WERI-Rb-1 (cell line): ENCODE data around the gene PXN.
"Not testable (repeated sequence)": the region's sequence is repeated elsewhere in the genome, so short reads cannot be mapped to it uniquely, and the experiment has no call there.

Experiments
- DNase-seq: peaks from one replicate; pipeline ENCODE4 v3.0.0-alpha.2; 2020
- H3K27ac ChIP-seq: fragments of 250-450 bp; sonication (Bioruptor Pico); 2 replicates; pipeline ENCODE4 v1.5.1; 2020; ENCODE audit warnings: mild to moderate bottlenecking, moderate library complexity
- H3K27me3 ChIP-seq: fragments of 250-450 bp; sonication (Bioruptor Pico); 2 replicates; pipeline ENCODE4 v1.5.1; 2021; ENCODE audit warnings: mild to moderate bottlenecking, low read depth, moderate library complexity; ENCODE audit not compliant: insufficient read depth, severe bottlenecking
- H3K36me3 ChIP-seq: fragments of 250-450 bp; sonication (Bioruptor Pico); 2 replicates; pipeline ENCODE4 v1.5.1; 2020; ENCODE audit warnings: mild to moderate bottlenecking, moderate library complexity
- H3K4me3 ChIP-seq: 2 replicates; pipeline ENCODE4 v1.5.1; 2011; ENCODE audit warnings: low read depth, mild to moderate bottlenecking, control low read depth, low read length
- H3K9me3 ChIP-seq: fragments of 250-450 bp; sonication (Bioruptor Pico); 2 replicates; pipeline ENCODE4 v1.5.1; 2021; ENCODE audit warnings: mild to moderate bottlenecking, moderate library complexity; ENCODE audit not compliant: severe bottlenecking
- CTCF ChIP-seq: IDR thresholded peaks from 2 replicates; pipeline ENCODE4 v1.5.1; 2011; ENCODE audit warnings: low read depth, mild to moderate bottlenecking, control low read depth, inconsistent platforms, low read length

PXN gene

GRCh38 chr12:120200364-120200800 lies 65.1 kb downstream of the PXN start:
- DNase-seq, result no peak
- no peaks in the 10 kb centered on the region for H3K27me3 ChIP-seq
- peaks cover 53% of the 10 kb centered on the region for H3K36me3 ChIP-seq
- no peaks in the 10 kb centered on the region for H3K9me3 ChIP-seq
- peak overlapping the region; percentile 100 for H3K4me3 ChIP-seq
- peak overlapping the region; percentile 98 for H3K27ac ChIP-seq
- no peak for TF ChIP-seq CTCF

GRCh38 chr12:120199595-120200306 lies 65.8 kb downstream of the PXN start:
- H3K36me3 ChIP-seq, result peaks cover 57% of the 10 kb centered on the region
- no peaks in the 10 kb centered on the region for H3K27me3 ChIP-seq
- H3K9me3 ChIP-seq, result no peaks in the 10 kb centered on the region
- H3K27ac ChIP-seq, result peak overlapping the region; percentile 98
- no peak for TF ChIP-seq CTCF
- DNase-seq, result no peak
- peak overlapping the region; percentile 100 for H3K4me3 ChIP-seq

- Histone ChIP-seq H3K9me3 (no peaks in the 10 kb centered on the region), H3K27ac (peak overlapping the region; percentile 98), H3K27me3 (no peaks in the 10 kb centered on the region), H3K4me3 (no peak overlapping the region), H3K36me3 (peaks cover 57% of the 10 kb centered on the region)
- DNase-seq, result no peak
- TF ChIP-seq CTCF, result no peak
Measured at GRCh38 chr12:120199025-120199424, 66.5 kb downstream of the PXN start.

GRCh38 chr12:120197542-120197887 lies 68.0 kb downstream of the PXN start:
- no peak for TF ChIP-seq CTCF
- Histone ChIP-seq H3K27ac (no peak overlapping the region), H3K9me3 (no peaks in the 10 kb centered on the region), H3K36me3 (peaks cover 57% of the 10 kb centered on the region), H3K4me3 (no peak overlapping the region), H3K27me3 (no peaks in the 10 kb centered on the region)
- no peak for DNase-seq

GRCh38 chr12:120196817-120197541 lies 68.6 kb downstream of the PXN start:
- not testable (repeated sequence) for H3K27ac ChIP-seq, H3K27me3 ChIP-seq, H3K4me3 ChIP-seq, DNase-seq, H3K9me3 ChIP-seq
- peaks cover 61% of the 10 kb centered on the region for H3K36me3 ChIP-seq

GRCh38 chr12:120196363-120196762 lies 69.2 kb downstream of the PXN start:
- no peak for DNase-seq
- H3K27me3 ChIP-seq, result no peaks in the 10 kb centered on the region
- H3K4me3 ChIP-seq, result no peak overlapping the region
- H3K9me3 ChIP-seq, result no peaks in the 10 kb centered on the region
- peaks cover 66% of the 10 kb centered on the region for H3K36me3 ChIP-seq
- TF ChIP-seq CTCF, result no peak
- no peak overlapping the region; the same call in 1 of the 2 replicates for H3K27ac ChIP-seq
